ENCODE measurements around the gene KATNAL2.

- TF ChIP-seq ZNF384 (IDR thresholded peaks at IDR 0.05) (no peak), HDGF (IDR thresholded peaks at IDR 0.05; ENCODE audit: borderline replicate concordance) (no peak), SUZ12 (IDR thresholded peaks at IDR 0.05) (no peak)
Observed at GRCh38 chr18:46891742-46892214, 25.6 kb upstream of the KATNAL2 start.
